GM21367 (cell line): Measurements from ENCODE around the gene PDGFRA.
"Not testable (repeated sequence)": the region's sequence is repeated elsewhere in the genome, so short reads cannot be mapped to it uniquely, and the experiment has no call there.

Experiments used
- ATAC-seq: cut with Tn5 transposase; IDR thresholded peaks from one replicate; pipeline ENCODE4 v1.9.1; 2021; ENCODE audit not compliant: unreplicated experiment

The PDGFRA gene

GRCh38 chr4:54227256-54228055 is 1.6 kb upstream of the PDGFRA start:
- no peak for ATAC-seq

DNA sequence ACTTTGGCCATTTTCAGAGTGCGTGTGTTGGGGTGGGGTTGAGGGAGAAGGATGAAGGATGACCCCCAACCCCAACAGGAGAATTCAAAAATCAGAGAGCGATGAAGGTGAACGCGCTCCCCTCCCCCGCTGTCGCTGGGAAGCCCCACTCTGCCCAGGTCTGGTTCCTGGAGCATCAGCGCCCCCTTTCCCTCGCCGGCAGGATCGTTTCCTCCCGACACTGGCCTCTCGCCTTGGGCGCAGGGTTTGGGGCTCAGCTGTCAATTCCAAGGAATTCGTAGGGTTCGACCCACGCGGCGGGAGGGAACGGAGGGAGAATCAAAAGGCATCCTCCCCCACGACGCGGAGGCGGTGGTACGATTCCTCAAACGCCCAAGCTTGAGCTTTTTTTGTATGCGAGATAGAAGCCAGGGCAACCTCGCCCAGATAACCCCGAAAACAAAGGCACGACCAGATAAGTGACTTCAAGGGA is 1.0 kb upstream of the PDGFRA start:
- no peak for ATAC-seq

DNA sequence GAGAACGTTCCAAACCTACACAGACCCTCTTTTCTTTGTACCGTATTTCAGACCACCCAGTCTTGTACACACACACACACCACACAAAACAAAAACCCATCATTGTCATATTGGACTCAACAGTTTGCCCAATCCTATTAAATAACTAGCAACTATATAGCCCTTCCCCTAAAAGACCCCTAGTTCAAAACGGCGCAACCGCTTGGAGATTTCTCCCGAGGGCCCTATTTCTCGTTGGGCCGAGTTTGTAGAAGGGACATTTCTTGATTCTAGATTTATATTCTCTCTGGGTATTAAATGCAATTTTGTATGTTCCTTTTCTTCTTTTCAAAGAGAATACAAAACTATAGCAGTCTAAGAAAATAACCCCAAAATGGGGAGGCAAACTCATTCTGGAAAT is 547 bp upstream of the PDGFRA start:
- ATAC-seq = no peak

GRCh38 chr4:54229631-54230483 is 764 bp downstream of the PDGFRA start:
- ATAC-seq = no peak

DNA sequence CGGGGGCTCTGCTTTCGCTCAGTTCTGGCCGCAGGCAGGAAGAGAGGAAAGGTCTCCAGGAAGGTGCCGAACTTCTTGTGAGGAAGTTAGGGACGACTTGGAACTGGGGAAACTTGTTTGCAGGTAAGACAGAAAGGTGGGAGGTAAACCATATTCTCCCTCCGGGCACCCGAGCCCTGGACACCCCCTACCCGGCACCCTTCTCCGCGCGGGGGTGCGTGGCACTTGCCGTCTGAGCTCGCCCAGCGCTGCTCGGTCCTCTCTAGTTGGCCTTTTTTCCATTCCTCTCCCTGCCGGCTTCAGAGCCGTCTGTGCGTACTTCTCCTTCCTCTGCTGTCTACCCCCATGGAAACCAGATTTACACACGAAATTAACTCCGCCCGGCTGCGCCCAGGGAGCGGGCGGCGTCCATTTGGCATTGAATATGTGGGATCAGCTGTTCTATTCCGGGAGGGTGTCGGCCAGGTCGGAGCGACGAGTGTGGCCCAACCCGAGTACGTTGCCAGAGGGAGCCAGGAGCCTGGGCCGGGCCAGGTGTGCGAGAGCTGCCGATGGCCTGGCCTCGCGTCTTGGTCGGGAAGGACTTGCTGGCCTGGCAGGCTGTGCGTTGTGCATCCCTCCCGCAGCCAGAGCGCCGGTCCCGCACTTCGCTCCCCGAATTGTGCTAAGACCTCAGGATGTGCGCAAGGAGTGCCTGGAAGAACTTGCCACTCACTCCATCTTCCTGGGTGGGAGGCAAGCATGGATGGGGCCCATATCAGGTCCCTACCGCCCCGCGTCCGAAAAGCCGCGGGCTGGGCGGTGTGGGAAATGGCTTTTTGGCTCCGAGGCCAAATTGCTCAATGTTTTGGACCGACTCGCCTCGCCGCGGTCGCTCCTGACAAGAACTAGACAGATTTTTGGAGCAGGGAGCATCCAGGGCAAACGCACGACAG is 1.7 kb downstream of the PDGFRA start:
- ATAC-seq = no peak

- no peak for ATAC-seq
Observed at GRCh38 chr4:54231419-54231767, 2.3 kb downstream of the PDGFRA start.

DNA sequence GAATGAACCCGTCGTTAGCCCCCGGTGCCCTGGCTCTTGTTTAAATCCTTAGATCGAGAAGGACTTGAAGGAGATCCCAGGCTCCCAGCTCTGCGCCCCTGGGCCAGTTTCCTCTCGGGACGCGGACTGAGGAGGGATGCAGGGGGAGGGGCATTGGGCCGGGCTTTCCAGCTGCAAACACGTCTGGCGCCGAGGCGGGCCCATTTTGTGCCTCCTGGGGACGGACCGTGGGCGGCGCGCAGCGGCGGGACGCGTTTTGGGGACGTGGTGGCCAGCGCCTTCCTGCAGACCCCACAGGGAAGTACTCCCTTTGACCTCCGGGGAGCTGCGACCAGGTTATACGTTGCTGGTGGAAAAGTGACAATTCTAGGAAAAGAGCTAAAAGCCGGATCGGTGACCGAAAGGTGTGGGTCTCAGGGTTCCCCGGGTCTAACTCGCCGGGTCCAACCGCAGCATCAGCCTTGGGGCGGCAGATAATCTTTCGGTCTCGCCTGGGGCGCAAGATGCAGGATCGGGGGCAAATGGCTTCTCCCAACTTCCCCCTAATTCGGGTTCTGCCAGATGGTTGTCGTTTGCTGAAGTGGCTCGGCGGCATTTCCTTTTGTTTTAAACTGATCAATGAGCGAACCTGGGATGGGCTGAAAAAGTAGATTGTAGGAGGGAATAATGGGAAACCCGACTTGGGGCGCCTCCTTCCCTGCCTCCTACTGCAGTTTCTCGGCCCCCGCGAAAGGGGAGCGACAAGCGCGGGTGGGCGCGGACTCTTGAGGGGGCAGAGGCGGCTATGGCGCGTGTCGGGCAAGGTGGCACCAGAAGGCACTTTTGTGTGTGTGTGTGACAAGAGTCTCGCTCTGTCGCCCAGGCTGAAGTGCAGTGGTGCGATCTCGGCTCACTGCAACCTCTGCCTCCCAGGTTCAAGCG is 2.9 kb downstream of the PDGFRA start:
- ATAC-seq = no peak

DNA sequence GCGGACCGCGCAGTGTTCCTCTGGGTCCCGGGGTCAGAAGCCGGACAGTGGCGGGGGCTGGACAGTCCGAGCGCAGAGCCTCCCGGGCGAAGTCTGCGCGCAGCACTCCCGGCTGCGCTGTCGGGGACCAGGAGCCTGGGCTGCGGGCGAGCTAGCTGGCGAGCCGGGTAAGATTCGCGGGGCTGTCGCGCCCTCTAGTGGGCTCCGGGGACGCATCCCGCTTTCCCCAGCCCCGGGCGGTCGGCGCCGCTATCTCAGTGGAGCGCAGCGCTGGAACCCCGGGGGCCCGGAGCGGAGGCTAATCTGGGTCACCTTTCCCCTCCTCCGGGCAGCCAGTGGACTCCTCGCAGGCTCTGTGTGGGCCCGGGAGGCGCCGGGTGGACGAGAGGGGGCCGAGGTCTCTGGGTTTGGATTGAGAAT is 4.2 kb downstream of the PDGFRA start:
- ATAC-seq = peak; percentile 85

GRCh38 chr4:54233697-54234496 is 4.8 kb downstream of the PDGFRA start:
- peak; percentile 44 for ATAC-seq

DNA sequence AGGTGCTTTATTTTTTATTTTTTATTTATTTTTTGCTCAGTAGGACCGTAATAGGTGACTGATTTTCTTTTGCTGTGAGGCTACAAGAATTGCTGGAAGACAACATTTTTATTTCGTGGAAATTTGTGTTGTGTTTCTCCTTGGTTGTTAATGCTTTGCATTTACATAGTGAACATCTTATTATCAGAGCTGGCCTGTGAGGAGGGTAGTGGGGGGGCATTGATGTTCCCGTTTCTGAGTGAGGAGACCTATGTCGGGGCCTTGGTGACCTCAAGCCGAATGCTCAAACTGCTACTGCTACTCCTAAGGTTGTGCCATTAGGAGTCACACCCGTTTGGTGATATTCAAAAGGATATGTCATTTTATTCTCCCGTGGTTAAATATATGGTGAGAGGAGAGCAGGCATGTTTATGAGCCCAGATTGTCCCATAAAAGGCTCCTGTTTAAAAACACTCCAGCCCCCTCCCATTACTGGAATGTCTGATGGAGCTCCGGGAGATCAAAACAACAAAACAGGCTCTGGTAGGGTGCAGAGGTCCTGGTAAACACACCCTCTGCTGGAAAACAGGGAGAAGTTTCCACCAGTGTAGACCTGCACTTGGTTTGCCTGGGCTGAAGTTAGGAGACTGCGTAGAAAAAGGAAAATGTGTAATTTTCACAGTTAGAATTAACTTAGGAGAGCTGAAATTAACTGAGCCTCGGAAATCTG is 5.6 kb downstream of the PDGFRA start:
- ATAC-seq = no peak

- ATAC-seq = not testable (repeated sequence)
Observed at GRCh38 chr4:54236316-54236715, 7.2 kb downstream of the PDGFRA start.

GRCh38 chr4:54237770-54238169 is 8.7 kb downstream of the PDGFRA start:
- no peak for ATAC-seq

GRCh38 chr4:54238389-54238788 is 9.3 kb downstream of the PDGFRA start:
- ATAC-seq = no peak

- ATAC-seq = not testable (repeated sequence)
Observed at GRCh38 chr4:54241268-54241823, 12.3 kb downstream of the PDGFRA start.

- ATAC-seq = not testable (repeated sequence)
Observed at GRCh38 chr4:54243541-54243940, 14.4 kb downstream of the PDGFRA start.

DNA sequence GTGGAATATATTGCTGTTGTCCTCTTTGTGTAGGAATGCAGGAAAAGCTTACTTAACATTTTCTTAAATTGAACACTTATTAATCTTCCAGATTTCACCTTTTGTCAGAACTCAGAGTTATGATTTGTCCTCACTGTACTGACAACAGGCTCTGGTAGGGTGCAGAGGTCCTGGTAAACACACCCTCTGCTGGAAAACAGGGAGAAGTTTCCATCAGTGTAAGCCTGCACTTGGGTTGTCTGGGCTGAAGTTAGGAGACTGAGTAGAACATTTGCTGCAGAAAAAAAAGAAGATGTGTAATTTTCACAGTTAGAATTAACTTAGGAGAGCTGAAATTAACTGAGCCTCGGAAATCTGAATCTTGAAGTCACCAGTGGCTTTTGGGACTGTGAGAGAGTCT is 23.2 kb downstream of the PDGFRA start:
- not testable (repeated sequence) for ATAC-seq

DNA sequence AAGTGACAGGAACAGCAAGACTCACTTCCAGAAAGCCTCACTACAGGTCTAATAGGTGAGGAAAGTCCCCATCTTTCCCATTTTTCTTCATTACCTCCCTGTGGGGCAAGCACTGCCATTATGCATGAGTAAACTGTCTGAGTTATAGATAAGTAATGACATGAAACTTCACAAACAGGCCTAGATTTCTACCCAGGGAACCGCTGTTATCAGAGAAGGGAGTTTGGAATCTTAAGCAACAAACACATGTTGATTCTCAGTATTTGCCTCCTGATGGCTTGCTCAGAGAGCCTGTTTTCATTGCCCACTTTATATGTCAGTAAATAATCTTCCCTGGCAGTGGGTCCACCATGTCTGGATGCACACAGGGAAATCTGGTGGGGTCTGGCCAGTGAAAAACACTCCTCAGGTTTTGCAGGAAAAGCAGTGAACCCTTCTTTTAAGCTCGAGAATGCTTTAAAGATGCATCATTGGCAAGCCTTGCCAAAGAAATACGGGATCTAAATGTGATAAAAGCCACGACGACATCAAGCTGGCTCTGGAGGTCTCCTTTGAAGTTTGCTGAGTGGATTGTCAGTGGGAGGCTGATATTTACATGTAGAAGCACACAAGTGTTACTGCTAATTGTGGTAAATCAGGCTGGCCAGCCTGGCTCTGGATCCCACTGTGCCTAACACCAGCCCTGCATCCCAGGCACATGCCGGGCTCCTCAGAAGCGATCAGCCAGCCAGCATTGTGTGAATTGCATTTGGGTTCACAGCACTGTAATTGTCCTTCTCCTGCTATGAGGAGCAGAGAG is 25.2 kb downstream of the PDGFRA start:
- ATAC-seq = no peak
